ENCODE results near the gene KCNH6.

KCNH6 gene

DNA sequence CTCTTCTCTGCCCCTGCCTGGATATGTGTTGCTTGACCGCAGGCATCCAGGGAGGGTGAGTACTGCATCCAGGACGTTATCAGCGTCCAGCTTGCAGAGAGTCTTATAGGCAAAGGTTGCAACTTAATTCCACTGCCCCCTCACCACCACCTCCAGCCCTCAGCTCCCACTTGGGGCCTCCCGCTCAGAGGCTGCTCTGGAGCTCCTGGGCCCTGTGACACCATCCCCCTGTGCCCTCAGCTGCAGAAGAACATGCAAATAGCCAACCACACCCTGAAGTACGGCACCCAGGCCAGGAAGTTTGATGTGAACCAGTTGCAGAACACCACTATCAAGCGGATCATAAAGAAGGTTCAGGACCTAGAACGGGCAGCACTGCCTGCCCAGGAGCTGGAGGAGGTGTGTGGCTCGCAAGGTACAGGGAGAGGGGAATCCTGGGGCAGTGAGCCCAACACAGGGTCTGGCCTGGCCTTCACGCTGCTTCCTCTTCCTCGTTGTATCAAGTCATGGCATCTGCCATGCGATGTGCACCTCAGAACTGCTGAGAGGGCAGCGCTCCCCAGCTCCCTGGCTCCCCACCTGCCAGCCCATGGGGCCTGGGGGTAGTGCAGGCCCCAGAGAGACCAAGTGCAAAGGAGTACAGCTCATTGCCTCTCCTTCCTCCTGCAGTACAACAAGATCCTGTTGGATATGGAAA, 36.7 kb upstream of the KCNH6 start:
- peak; percentile 14 for DNase-seq

DNA sequence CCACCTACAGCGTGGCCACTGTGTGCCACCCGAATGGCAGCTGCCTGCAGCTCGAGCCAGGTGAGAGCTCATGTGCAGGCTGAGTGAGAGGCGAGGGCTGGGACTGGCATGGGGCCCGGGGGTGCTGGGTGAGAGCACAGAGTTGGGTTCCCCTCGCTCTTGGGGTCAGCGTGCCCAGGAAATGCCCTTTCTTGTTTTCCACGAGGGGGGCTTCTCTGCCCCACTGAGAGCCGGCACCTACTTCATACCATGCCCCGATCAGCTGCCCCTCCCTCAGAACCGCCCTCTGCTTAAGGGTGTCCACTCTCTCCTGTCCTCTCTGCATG, 36.2 kb upstream of the KCNH6 start:
- no peak for DNase-seq

DNA sequence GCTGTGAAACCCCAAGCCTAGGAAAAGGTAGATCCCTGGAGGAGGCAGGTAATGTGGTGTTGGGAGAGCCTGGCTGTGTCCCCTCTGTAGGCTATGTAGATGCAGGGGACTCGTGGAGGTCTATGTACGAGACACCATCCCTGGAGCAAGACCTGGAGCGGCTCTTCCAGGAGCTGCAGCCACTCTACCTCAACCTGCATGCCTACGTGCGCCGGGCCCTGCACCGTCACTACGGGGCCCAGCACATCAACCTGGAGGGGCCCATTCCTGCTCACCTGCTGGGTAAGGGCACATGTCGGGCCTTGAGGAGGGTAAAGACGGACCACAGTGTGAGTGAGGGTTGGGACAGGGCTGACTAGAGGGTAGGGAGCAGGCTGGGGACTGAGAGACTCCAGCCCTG, 34.3 kb upstream of the KCNH6 start:
- DNase-seq = no peak

DNA sequence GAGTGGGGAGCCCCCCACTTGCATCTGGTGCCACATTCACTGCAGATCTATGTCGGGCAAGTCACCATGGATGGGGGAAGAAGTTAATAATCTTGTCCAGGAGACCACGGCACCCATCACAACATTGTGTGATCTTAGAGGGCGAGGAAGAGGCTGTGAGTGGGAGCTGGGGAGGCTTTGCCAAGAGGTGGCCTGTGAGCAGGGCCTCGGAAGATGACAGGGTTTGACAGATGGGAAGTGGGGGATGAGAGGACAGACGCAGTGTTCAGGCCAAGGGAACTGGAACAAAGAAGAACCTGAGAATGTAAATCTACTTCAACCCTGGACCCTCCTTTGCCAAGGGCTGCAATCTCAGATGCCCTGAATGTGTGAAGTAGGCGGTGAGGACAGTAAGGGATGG, 33.9 kb upstream of the KCNH6 start:
- DNase-seq = no peak

DNA sequence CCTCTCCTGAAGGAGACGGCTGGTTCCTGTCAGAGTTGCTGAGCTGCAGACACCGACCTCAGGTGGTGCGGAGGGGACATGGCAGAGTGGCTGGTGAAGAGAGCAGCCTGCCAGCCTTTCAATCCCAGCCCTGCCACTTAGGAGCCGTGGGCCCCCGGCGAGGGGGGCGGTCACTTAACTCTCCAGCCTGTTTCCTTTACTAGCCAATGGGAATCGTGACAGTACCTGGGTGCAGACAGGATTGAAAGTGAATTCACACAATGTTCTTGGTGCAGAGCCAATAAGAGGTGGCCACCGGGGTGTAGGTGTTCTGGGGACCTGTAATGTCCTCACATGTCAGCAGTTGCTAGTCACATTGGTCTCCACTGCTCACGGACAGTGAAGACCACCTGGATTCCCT, 32.8 kb upstream of the KCNH6 start:
- DNase-seq = no peak

DNA sequence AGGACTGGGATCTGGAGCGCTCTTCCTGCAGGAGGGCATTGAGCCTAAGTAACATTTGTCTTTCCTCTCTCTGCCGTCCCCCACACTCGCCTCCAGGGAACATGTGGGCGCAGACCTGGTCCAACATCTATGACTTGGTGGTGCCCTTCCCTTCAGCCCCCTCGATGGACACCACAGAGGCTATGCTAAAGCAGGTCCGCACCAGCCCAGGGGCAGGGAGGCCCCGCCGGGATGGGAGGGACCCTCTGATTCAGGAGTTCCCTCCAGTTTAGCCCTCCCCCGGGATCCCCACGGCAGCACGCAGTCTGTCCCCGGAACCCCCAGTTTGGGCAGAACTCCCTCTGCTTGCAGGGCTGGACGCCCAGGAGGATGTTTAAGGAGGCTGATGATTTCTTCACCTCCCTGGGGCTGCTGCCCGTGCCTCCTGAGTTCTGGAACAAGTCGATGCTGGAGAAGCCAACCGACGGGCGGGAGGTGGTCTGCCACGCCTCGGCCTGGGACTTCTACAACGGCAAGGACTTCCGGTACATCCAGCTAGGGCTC, 32.2 kb upstream of the KCNH6 start:
- DNase-seq = no peak

DNA sequence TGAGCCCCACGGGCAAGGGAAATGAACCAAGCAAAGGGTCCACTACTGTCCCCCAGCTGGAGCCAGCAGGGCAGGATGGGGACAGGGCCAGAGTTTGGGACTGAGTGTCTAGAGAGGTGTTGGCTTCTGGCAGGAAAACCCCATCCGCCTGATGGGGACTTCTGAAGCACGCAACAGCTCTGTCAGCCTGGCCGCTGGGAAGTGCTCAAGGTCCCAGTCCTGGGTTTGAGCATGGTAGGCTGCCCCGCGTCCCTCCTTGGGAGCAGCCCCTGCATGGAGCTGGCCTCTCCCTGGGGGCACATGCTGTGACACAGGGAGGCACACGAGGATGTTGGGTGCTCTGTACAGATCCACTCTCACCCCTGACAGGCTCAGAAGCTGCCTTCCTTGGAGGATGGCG, 31.7 kb upstream of the KCNH6 start:
- no peak for DNase-seq

DNA sequence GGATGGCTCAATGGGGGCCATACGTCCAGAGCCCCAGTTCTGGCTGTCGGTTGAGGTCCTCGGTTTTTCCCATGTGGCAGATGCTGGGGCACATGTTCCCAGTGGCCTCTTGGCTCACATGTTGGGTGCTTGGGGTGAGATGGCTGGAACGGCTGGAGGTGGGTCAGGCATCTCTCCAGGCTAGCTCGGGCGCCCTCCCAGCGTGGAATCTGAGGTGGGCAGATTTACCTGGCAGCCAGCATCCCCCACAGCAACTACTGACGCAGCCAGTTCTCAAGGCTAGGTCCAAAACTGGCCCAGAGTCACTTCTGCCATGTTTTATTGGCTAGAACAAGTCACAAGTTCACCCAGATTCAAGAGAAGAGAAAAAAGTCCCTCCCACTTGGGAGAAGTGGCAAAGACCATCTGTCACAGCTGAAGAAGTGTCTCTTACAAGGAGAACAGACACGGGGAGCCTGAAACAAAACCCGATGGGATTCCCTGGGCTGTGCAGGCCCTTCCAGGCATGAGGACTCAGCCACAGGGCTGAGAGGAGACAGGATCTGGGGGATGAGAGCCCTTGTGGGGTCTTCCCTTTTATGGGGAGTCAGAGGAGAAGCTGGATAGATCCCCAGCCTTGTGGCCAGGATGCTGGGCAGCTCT, 31.1 kb upstream of the KCNH6 start:
- DNase-seq = no peak

DNA sequence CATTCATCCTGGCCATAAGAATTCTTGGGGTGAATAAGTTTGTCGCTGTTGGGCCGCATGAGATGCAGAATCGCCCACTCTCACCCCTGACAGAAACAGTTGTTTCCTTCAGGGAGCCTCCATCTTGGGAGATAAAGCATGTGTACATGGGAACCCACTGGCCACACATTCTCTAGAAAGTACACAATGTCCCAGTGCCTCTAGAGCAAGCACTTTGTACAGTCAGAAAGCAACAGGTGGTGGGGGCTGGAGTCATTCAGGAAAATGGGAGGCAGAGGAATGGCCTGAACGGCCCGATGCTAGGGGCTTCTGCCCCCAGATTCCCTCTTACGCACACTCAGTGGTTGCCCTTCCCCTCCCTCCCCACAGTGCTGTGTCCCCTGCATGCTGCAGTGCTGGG, 30.2 kb upstream of the KCNH6 start:
- no peak for DNase-seq

DNA sequence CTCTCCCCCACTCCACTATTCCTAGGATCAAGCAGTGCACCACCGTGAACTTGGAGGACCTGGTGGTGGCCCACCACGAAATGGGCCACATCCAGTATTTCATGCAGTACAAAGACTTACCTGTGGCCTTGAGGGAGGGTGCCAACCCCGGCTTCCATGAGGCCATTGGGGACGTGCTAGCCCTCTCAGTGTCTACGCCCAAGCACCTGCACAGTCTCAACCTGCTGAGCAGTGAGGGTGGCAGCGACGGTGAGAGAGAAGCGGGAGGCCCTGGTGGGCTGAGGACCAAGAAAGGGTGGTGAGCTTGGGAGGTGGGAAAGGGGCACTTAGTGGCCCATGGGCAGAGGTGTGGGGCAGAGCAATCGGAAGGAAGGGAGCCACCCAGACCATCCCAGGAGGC, 29.7 kb upstream of the KCNH6 start:
- DNase-seq = no peak

DNA sequence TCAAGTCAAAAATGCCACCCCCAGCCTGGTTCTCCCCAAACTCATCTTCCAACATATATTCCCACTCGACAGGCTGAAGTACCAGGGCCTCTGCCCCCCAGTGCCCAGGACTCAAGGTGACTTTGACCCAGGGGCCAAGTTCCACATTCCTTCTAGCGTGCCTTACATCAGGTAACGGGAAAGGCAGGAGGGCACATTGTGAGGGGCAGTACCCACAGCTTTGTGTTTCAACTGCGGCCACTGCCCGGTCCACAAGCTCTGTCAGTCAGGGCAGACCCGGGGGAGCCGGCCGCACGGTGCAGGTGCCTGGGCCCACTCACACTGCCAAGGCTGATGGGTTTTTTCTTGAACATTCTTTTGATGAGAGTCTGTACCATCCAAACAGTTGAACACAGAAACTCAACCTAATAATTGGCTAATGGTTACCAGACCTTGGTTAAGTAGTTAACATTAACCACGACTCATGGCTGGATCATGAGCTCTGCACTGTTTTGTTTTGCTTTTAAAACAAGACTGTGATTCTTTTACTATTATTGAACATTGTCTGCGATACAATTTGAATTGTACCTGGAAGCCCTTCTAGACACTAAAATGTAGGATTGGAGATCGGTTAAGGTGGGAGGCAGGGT, 28.7 kb upstream of the KCNH6 start:
- DNase-seq = no peak

DNA sequence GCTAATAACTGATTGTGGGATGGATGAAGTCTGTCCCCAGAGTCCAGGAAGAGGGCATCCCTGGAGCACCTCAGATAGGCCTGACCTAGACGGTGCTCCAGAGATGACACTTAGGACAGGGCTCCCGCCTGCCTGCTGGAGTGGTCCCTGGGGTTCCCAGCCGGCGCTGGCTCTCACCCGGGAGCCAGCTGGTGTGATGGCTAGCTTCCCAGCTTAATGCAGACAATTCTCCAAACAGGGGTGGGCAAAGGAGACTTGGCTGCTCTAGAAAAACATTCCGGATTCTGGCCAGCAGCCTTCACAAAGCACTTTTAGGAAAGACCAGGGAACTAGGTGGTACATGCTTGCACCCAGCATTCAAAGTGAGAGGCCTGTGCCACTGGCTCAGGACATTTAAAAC, 27.7 kb upstream of the KCNH6 start:
- no peak for DNase-seq

DNA sequence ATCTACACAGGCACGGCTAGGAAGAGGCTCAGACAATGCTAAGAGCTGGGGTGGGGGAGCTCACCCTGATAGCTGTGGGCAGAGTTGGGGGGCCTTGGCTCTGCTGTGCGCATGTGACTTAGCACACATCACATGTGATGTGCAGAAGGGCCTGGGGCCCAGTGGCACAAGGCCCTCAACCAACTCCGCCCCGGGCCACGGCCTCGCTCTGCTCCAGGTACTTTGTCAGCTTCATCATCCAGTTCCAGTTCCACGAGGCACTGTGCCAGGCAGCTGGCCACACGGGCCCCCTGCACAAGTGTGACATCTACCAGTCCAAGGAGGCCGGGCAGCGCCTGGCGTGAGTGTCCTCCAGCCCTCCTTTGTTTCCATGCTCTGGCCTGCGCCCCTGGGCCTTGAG, 27.0 kb upstream of the KCNH6 start:
- no peak for DNase-seq

DNA sequence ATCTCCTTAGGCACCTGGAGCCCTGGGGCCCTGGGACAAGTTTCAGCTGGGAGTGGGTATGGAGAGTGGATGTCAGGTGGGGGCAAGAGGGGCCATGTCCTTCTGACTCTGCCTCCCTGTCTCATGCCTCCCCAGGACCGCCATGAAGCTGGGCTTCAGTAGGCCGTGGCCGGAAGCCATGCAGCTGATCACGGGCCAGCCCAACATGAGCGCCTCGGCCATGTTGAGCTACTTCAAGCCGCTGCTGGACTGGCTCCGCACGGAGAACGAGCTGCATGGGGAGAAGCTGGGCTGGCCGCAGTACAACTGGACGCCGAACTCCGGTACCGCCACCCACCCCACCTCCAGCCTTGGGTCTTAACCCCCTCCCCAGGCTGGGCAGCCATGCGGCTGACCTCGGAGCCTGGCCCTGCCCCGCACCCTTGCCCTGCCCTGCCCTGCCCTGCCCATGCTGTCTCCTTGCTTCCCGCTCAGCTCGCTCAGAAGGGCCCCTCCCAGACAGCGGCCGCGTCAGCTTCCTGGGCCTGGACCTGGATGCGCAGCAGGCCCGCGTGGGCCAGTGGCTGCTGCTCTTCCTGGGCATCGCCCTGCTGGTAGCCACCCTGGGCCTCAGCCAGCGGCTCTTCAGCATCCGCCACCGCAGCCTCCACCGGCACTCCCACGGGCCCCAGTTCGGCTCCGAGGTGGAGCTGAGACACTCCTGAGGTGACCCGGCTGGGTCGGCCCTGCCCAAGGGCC, 26.3 kb upstream of the KCNH6 start:
- no peak for DNase-seq

DNA sequence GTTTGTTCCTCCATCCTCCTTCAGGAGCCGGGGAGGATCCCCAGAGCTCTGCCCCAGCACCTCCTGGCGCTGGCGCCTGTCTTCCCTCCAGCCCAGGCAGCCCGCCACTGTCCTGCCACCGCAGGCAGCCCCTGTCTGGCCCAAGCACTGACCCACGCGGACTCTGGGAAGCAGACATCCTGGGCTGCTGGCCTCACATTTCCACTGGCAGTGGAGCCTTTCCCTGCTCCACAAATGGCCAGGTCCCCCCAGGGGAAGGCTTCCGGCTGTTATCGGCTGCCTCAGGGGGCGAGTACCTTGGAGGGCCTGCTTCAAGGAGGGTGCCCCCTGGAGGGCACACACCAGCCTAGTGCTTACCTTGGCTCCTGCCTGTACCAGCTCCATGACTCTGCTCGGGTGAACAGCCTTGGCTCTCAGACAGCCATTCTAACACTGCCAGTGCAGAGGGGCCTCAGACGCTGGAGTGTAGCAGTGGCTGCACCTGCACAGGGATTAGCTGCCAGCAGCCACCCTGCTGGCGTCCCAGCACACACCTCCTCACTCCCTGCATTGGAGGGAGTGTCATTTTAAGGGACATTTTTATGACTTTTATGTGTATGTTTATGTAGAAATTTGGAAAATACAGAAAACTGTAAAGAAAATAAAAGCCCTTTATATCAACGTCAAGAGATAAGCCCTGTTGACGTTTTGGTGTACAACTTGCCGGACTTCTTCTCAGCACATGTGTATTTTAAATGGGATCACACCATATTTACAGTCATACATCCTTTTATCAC, 25.3 kb upstream of the KCNH6 start:
- no peak for DNase-seq

DNA sequence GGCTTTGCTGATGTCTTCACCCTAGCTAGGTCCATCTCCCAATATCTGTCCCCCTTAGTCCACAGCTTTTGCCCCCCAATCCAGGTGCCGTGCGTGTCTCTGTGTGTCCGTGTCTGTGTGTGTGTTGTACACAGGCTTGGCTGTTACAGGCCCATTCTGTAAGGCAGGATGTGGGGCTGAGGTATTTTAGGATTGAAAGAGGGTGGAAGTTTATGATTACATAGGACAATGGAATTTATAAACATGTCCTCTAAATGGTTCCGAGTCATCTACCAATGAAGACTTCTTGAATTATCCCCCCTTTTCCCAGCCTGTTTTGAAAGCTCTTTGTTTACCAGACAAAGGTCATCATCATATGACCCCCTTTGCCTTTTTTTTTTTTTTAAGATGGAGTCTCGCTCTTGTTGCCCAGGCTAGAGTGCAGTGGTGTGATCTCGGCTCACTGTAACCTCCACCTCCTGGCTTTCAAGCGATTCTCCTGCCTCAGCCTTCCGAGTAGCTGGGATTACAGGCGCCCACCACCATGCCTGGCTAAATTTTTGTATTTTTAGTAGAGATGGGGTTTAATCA, 24.4 kb upstream of the KCNH6 start:
- no peak for DNase-seq

DNA sequence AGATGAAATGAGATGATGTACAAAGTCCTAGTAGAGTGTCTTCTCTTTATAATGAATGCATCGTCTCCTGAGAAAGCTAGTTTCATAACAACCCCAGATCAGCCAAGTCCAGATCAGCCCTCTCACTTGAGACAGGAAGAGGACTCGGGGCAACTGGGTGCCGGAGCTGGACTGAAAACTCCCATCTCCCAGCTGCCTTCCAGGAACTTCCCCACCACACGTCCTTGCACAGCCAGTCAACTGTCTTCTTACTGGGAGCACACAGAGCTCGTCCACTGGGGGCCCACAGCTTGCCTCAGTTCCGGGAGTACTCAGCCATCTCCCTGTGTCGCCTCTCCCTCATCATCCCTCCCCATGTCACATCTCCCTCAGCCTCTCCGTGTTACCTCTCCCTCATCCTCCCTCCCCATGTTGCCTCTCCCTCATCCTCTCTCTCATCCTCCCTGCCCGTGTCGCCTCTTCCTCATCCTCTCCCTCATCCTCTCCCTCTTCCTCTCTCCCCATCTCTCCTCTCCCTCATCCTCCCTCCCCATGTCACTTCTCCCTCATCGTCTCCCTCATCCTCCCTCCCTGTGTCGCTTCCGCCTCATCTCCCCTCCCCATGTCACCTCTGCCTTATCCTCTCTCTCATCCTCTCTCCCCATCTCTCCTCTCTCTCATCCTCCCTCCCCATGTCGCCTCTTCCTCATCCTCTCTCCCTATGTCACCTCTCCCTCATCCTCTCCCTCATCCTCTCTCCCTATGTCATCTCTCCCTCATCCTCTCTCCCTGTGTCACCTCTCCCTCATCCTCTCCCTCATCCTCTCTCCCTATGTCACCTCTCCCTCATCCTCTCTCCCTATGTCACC, 22.4 kb upstream of the KCNH6 start:
- DNase-seq = no peak

DNA sequence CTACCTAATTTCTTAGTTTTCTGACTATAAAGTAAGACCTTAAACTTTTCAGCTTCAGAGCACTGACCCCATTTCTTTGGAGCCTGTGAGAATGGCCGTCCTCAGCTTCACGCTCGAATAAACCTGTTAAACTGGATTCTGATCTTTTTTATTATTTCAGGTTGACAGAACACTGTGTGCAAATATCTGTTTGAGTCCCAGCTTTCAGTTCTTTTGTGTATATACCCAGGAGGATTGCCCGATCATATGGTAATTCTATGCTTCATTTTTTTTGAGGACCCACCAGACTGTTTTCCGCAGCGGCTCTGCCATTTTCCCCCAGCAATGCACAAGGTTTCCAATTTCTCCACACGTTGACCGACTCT, 19.8 kb upstream of the KCNH6 start:
- DNase-seq = no peak

DNA sequence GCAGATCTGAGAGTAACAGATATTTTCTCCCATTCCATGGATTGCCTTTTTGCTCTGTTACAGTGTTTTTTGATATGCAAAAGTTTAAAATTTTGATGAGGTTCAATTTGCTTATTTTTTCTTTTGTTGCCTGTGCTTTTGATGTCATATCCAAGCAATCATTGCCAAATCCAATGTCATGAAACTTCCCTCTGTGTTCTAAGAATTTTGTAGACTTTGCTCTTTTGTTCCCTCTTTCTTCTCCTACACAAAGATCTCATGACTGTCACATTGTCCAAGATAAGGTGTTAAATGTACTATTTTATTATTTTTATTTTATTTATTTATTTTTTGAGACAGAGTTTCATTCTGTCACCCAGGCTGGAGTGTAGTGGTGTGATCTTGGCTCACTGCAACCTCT, 18.9 kb upstream of the KCNH6 start:
- no peak for DNase-seq

DNA sequence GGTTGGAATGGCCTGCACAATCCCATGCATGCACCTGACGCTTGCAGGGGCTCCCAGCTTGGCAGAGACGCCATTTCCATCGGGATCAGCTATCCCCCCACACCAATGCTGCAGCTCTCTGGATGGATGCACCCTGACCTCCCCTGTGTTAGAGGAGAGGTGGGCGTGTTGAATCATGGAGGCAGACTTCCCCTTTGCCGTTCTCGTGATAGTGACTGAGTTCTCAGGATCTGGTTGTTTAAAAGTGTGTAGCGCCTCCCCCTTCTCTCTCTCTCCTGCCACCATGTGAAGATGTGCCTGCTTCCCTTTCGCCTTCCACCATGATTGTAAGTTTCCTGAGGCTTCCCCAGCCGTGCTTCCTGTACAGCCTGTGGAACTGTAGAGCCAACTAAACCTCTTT, 17.8 kb upstream of the KCNH6 start:
- DNase-seq = no peak

DNA sequence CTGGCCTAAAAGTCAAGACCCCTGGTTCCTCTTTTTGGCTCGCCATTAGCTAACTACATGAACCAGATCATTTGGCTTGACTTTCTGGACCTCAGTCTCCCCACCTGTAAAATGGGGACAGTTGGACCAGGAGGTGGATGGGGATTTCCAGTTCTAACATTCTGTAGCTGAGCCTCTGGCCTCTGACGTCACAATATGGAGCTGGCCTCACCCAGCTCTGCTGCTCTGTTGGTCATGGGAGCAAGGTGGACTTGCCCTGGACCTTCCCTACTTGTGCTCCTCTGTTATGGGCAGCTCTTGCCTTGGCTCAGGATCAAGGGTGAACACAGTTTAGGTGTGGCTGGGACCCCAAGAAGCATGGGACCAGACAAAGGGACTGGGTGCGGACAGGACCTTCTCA, 16.5 kb upstream of the KCNH6 start:
- no peak for DNase-seq

DNA sequence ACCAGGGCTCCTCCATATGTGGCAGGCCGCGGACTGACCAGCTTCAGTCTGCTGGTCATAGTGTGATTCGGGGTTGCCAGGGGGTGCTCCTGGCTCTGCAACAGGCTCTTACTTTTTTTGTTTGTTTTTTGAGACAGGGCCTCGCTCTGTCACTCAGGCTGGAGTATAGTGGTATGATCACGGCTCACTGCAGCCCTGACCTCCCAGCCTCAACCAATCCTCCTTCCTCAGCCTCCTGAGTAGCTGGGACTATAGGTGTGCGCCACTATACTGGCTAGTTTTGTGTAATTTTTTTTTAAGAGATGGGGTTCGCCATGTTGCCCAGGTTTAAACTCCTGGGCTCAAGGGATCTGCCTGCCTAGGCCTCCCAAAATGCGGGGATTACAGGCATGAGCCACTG, 11.8 kb upstream of the KCNH6 start:
- DNase-seq = no peak

All from femur (tissue), 1 donor.